NB4 (cell line): ENCODE results near the gene CRTAC1.
"Not testable (repeated sequence)": the region's sequence is repeated elsewhere in the genome, so short reads cannot be mapped to it uniquely, and the experiment has no call there.

Source experiments
- DNase-seq: peaks from one replicate; pipeline ENCODE4 v3.0.0; 2010; ENCODE audit warnings: low read depth
- H3K4me3 ChIP-seq: one replicate; pipeline ENCODE4 v1.5.1; 2011; ENCODE audit warnings: mild to moderate bottlenecking, low read depth, low read length, moderate library complexity
- CTCF ChIP-seq: IDR thresholded peaks from one replicate; pipeline ENCODE4 v1.5.1; 2012; ENCODE audit warnings: low read depth, low read length
- MAX ChIP-seq: IDR thresholded peaks from 2 replicates; pipeline ENCODE4 v1.6.1; 2011; ENCODE audit warnings: low read depth, low read length
- MYC ChIP-seq: IDR thresholded peaks from 2 replicates; pipeline ENCODE4 v1.6.1; 2011; ENCODE audit warnings: low read depth, low read length
- POLR2A ChIP-seq: IDR thresholded peaks from 2 replicates; pipeline ENCODE4 v1.6.1; 2011; ENCODE audit warnings: mild to moderate bottlenecking; ENCODE audit not compliant: insufficient read length; ENCODE audit errors: extremely low read depth

The CRTAC1 gene

GRCh38 chr10:97849103-97849686, 181.2 kb downstream of the CRTAC1 start:
- H3K4me3 ChIP-seq = peak overlapping the region; percentile 28
- TF ChIP-seq POLR2A = no peak
- no peak for TF ChIP-seq MAX
- TF ChIP-seq CTCF = no peak
- TF ChIP-seq MYC = no peak
- DNase-seq = no peak

GRCh38 chr10:97844678-97845077, 185.7 kb downstream of the CRTAC1 start:
- no peak overlapping the region for H3K4me3 ChIP-seq
- no peak for DNase-seq
- no peak for TF ChIP-seq CTCF
- TF ChIP-seq MYC = no peak
- TF ChIP-seq MAX = no peak
- TF ChIP-seq POLR2A = no peak

- H3K4me3 ChIP-seq, DNase-seq: not testable (repeated sequence)
Observed at GRCh38 chr10:97843972-97844371, 186.4 kb downstream of the CRTAC1 start.

GRCh38 chr10:97843281-97843671, 187.1 kb downstream of the CRTAC1 start:
- no peak for TF ChIP-seq MYC
- TF ChIP-seq CTCF = no peak
- TF ChIP-seq MAX = no peak
- no peak for TF ChIP-seq POLR2A
- no peak for DNase-seq
- H3K4me3 ChIP-seq = no peak overlapping the region

GRCh38 chr10:97842656-97843280, 187.7 kb downstream of the CRTAC1 start:
- DNase-seq = peak; percentile 38

GRCh38 chr10:97842114-97842513, 188.3 kb downstream of the CRTAC1 start:
- not testable (repeated sequence) for DNase-seq, H3K4me3 ChIP-seq

More at GRCh38 chr10:97842656-97843280, 187.7 kb downstream of the CRTAC1 start:
- H3K4me3 ChIP-seq = no peak overlapping the region
- no peak for TF ChIP-seq MYC
- no peak for TF ChIP-seq POLR2A
- TF ChIP-seq CTCF = no peak
- TF ChIP-seq MAX = no peak

GRCh38 chr10:97841166-97841565, 189.3 kb downstream of the CRTAC1 start:
- not testable (repeated sequence) for H3K4me3 ChIP-seq, DNase-seq
